KMS-11 (cell line): ENCODE measurements around the gene ATP2C1.

Source experiments
- H2AFZ ChIP-seq: fragments of 200-600 bp; sonication (generic); 2 replicates; pipeline ENCODE4 v1.6.1; 2016; ENCODE audit warnings: antibody characterized with exemption, mixed run types, low read depth
- H3K27ac ChIP-seq: fragments of 200-600 bp; sonication (generic); 2 replicates; pipeline ENCODE4 v1.6.1; 2016; ENCODE audit warnings: mild to moderate bottlenecking, mixed run types
- H3K27me3 ChIP-seq: fragments of 200-600 bp; sonication (generic); 2 replicates; pipeline ENCODE4 v1.6.1; 2017; ENCODE audit warnings: mild to moderate bottlenecking, low read depth, mixed run types, moderate library complexity; ENCODE audit not compliant: insufficient read depth
- H3K36me3 ChIP-seq: fragments of 200-600 bp; sonication (generic); 2 replicates; pipeline ENCODE4 v1.6.1; 2017; ENCODE audit warnings: mild to moderate bottlenecking, mixed run types; ENCODE audit not compliant: insufficient read depth
- H3K4me1 ChIP-seq: fragments of 200-600 bp; sonication (generic); 2 replicates; pipeline ENCODE4 v1.6.1; 2016; ENCODE audit warnings: mild to moderate bottlenecking, low read depth, mixed run types; ENCODE audit not compliant: poor library complexity, severe bottlenecking
- H3K4me2 ChIP-seq: fragments of 200-600 bp; sonication (generic); 2 replicates; pipeline ENCODE4 v1.7.0; 2016; ENCODE audit warnings: mild to moderate bottlenecking, mixed run types
- H3K4me3 ChIP-seq: fragments of 200-600 bp; sonication (generic); IDR thresholded peaks from 2 replicates; pipeline ENCODE4 v1.6.1; 2017; ENCODE audit warnings: low read depth, low read length, mixed read lengths; ENCODE audit not compliant: insufficient read depth
- H3K79me2 ChIP-seq: fragments of 200-600 bp; sonication (generic); 2 replicates; pipeline ENCODE4 v1.6.1; 2016; ENCODE audit warnings: low read depth, mixed run types; ENCODE audit not compliant: insufficient read depth
- H3K9ac ChIP-seq: fragments of 200-600 bp; sonication (generic); 2 replicates; pipeline ENCODE4 v1.6.1; 2016; ENCODE audit warnings: mild to moderate bottlenecking, mixed run types
- H4K20me1 ChIP-seq: fragments of 200-600 bp; sonication (generic); 2 replicates; pipeline ENCODE4 v1.6.1; 2016; ENCODE audit warnings: mild to moderate bottlenecking, mixed run types; ENCODE audit not compliant: insufficient read depth
- TF ChIP-seq, protein P1 (sequence below): fragments of 200-600 bp; sonication (generic); conservative IDR thresholded peaks from 2 replicates; pipeline ENCODE4 v1.6.1; 2017; ENCODE audit warnings: low read depth, mild to moderate bottlenecking, antibody characterized with exemption, low read length, moderate library complexity, mixed read lengths

Gene ATP2C1, protein sequence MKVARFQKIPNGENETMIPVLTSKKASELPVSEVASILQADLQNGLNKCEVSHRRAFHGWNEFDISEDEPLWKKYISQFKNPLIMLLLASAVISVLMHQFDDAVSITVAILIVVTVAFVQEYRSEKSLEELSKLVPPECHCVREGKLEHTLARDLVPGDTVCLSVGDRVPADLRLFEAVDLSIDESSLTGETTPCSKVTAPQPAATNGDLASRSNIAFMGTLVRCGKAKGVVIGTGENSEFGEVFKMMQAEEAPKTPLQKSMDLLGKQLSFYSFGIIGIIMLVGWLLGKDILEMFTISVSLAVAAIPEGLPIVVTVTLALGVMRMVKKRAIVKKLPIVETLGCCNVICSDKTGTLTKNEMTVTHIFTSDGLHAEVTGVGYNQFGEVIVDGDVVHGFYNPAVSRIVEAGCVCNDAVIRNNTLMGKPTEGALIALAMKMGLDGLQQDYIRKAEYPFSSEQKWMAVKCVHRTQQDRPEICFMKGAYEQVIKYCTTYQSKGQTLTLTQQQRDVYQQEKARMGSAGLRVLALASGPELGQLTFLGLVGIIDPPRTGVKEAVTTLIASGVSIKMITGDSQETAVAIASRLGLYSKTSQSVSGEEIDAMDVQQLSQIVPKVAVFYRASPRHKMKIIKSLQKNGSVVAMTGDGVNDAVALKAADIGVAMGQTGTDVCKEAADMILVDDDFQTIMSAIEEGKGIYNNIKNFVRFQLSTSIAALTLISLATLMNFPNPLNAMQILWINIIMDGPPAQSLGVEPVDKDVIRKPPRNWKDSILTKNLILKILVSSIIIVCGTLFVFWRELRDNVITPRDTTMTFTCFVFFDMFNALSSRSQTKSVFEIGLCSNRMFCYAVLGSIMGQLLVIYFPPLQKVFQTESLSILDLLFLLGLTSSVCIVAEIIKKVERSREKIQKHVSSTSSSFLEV

DNA sequence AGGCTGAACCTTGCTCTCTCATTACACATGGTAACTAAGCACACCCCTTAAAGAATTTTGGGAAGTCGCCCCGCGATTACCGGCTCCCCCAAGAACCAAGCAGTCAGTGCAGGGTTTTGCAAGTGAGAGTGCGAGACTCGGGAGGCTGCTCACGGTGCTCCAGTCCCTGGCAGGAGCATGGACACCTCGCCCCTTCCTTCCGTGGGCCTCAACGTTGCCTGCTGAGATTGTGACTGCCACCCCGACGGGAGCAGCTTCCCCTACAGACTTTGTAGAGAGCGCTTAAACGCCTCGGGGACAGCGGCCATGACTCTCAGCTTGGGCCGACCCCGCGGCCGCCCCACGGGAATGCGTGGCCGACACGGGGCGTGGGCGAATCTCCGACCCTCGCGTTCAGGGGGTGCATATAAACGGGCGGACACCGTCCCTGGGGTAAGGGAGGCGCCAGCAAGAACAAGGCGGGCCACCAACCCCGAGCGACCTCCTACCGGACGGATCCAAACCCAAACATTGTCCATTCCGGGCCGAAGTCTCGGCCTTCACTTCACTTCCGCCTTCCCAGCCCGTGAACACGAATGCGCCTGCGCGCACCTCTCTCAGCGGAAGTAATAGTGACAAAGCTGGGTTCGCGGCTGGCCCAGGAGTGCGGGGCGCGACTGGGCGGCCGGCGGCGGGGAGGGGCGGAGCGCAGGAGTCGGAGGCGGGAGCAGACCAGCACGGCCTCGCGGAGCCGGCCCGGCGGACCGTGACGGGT lies at the start of gene ATP2C1:
TSS of gene ATP2C1 (plus strand) at position 709 of the 754 bp plus-strand sequence. CDS start 686 bp downstream, outside the sequence.
- Histone ChIP-seq H3K4me2 (peak within 1 kb of the TSS; percentile 83), H4K20me1 (peaks cover 49% of the 10 kb centered on the region), H3K36me3 (no peaks in the 10 kb centered on the region), H3K79me2 (peaks cover 95% of the 10 kb centered on the region), H3K27me3 (no peaks in the 10 kb centered on the region), H3K4me1 (peaks cover 82% of the 10 kb centered on the region), H3K27ac (peak within 1 kb of the TSS; percentile 73), H3K9ac (peak within 1 kb of the TSS; percentile 62), H2AFZ (peak within 1 kb of the TSS; percentile 39; the same call in 1 of the 2 replicates), H3K4me3 (peak within 1 kb of the TSS; percentile 92)
- TF ChIP-seq, protein P1, sequence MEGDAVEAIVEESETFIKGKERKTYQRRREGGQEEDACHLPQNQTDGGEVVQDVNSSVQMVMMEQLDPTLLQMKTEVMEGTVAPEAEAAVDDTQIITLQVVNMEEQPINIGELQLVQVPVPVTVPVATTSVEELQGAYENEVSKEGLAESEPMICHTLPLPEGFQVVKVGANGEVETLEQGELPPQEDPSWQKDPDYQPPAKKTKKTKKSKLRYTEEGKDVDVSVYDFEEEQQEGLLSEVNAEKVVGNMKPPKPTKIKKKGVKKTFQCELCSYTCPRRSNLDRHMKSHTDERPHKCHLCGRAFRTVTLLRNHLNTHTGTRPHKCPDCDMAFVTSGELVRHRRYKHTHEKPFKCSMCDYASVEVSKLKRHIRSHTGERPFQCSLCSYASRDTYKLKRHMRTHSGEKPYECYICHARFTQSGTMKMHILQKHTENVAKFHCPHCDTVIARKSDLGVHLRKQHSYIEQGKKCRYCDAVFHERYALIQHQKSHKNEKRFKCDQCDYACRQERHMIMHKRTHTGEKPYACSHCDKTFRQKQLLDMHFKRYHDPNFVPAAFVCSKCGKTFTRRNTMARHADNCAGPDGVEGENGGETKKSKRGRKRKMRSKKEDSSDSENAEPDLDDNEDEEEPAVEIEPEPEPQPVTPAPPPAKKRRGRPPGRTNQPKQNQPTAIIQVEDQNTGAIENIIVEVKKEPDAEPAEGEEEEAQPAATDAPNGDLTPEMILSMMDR: no peak

DNA sequence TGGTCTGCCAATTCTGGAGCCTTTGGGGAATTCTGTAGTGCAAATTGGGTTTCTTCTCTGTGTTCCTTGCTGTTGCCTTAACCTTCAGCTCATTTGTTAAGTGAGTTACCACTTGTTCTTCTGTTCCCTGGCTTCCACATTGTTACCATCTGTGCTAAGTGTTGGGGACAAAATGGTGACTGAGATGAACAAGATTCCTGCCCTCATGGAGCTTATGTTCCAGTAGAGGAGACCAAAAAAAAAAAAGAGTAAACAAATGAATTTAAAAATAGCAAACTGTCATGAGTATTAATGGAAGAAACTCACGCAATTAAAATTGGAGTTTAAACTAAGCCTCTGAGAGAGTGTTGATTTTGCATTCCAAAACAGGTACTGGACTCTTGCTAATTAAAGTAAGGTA lies 49.4 kb upstream of the ATP2C1 start:
- H3K79me2 ChIP-seq: no peaks in the 10 kb centered on the region
- no peaks in the 10 kb centered on the region for H4K20me1 ChIP-seq
- TF ChIP-seq, protein P1: no peak
- H3K4me3 ChIP-seq: no peak overlapping the region
- H3K36me3 ChIP-seq: no peaks in the 10 kb centered on the region
- H3K4me1 ChIP-seq: peaks cover 98% of the 10 kb centered on the region
- H2AFZ ChIP-seq: no peak overlapping the region
- H3K27ac ChIP-seq: no peak overlapping the region; the same call in 1 of the 2 replicates
- no peak overlapping the region for H3K9ac ChIP-seq
- no peak overlapping the region for H3K4me2 ChIP-seq
- H3K27me3 ChIP-seq: no peaks in the 10 kb centered on the region

DNA sequence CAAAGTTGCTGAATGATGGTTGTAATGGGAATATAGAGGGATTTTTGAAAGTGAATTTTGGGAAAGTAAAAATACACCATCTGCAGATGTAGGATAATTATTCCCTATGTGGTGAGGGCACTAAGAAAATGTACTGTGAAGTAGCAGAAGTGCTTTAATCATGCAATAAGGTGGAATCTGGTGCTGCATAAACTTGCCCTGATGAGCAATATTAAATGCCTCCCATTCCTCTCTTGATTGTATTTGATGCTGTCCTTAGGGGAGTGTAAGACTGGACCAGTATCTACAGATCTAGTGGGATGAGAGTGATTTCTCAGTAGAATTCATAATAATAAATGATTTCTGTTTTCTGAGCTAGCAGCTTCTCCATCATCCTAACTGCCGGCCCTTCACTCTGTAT lies 47.7 kb upstream of the ATP2C1 start:
- H3K27me3 ChIP-seq: no peaks in the 10 kb centered on the region
- peak overlapping the region; percentile 98; the same call in 1 of the 2 replicates for H3K27ac ChIP-seq
- no peaks in the 10 kb centered on the region for H4K20me1 ChIP-seq
- H3K4me2 ChIP-seq: peak overlapping the region; percentile 65; the same call in 1 of the 2 replicates
- no peaks in the 10 kb centered on the region for H3K36me3 ChIP-seq
- peaks cover 86% of the 10 kb centered on the region for H3K4me1 ChIP-seq
- no peak overlapping the region for H3K9ac ChIP-seq
- no peak overlapping the region for H3K4me3 ChIP-seq
- H2AFZ ChIP-seq: no peak overlapping the region
- H3K79me2 ChIP-seq: peaks cover 8% of the 10 kb centered on the region
- TF ChIP-seq, protein P1: no peak

DNA sequence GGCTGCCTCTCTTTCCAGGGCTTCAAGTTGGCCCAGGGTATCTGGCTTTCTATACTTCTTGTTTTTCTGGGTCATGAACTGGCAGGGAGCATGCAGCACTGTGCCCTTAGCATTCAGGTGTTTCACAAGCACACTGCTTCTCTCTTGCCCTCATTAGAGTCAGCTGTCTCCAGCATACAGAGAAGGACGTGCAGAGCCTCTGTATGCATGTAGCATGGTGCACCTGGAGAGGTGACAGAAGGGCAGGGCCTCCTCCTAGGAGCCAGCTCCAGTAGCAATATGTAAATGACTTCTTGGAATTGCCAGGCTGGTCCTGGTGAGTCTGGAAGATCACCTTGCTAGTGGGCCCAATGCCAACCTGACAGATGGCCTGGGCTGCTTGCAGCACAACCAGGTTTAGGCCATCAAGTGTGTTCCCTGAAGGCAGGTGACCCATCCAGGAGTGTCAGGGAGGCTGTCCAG lies 44.8 kb upstream of the ATP2C1 start:
- Histone ChIP-seq H3K27ac (peak overlapping the region; percentile 98), H3K4me3 (no peak overlapping the region), H3K9ac (peak overlapping the region; percentile 97), H2AFZ (peak overlapping the region; percentile 16; the same call in 1 of the 2 replicates), H3K36me3 (no peaks in the 10 kb centered on the region), H3K79me2 (peaks cover 37% of the 10 kb centered on the region), H3K4me2 (peak overlapping the region; percentile 65), H3K4me1 (peaks cover 61% of the 10 kb centered on the region), H3K27me3 (no peaks in the 10 kb centered on the region), H4K20me1 (no peaks in the 10 kb centered on the region)
- TF ChIP-seq, protein P1: no peak
